SU-DHL-6 (cell line): ENCODE data around the gene CHST14.

ENCODE experiments used
- CTCF ChIP-seq: fragments of 200-600 bp; sonication (generic); IDR thresholded peaks from one replicate; pipeline ENCODE4 v1.5.1; 2017; ENCODE audit warnings: antibody characterized with exemption, mild to moderate bottlenecking, low read length, moderate library complexity; ENCODE audit not compliant: insufficient read depth, poor library complexity, severe bottlenecking
- EZH2phosphoT487 ChIP-seq: fragments of 200-600 bp; sonication (generic), shearing (Covaris generic); conservative IDR thresholded peaks from 2 replicates; pipeline ENCODE4 v1.6.1; 2018; ENCODE audit warnings: mild to moderate bottlenecking, antibody characterized with exemption, low read length, moderate library complexity, mixed read lengths

GRCh38 chr15:40512440-40512839 lies 41.7 kb downstream of the CHST14 start:
- TF ChIP-seq CTCF (no peak), EZH2phosphoT487 (no peak)
